GM21360 (cell line): ENCODE results near the gene PRPF39.
A peak's percentile ranks its signal among the peaks of the same experiment; 100 is the strongest.
"Not testable (repeated sequence)": the region's sequence is repeated elsewhere in the genome, so short reads cannot be mapped to it uniquely, and the experiment has no call there.

Experiments used
- ATAC-seq: cut with Tn5 transposase; IDR thresholded peaks from one replicate; pipeline ENCODE4 v1.9.1; 2021; ENCODE audit warnings: mild to moderate bottlenecking, moderate library complexity; ENCODE audit not compliant: unreplicated experiment

PRPF39 gene

GRCh38 chr14:45080416-45080968 is 3.4 kb upstream of the PRPF39 start:
- not testable (repeated sequence) for ATAC-seq

GRCh38 chr14:45081096-45081495 is 2.8 kb upstream of the PRPF39 start:
- ATAC-seq: not testable (repeated sequence)

GRCh38 chr14:45082420-45082819 is 1.5 kb upstream of the PRPF39 start:
- ATAC-seq: no peak

- ATAC-seq: no peak
Measured at GRCh38 chr14:45083617-45083975, 320 bp upstream of the PRPF39 start.

GRCh38 chr14:45084946-45085346 is 1.0 kb downstream of the PRPF39 start:
- ATAC-seq: no peak

GRCh38 chr14:45089813-45090212 is 5.9 kb downstream of the PRPF39 start:
- ATAC-seq: peak; percentile 68

- ATAC-seq: no peak
Measured at GRCh38 chr14:45091710-45092109, 7.8 kb downstream of the PRPF39 start.

- no peak for ATAC-seq
Measured at GRCh38 chr14:45094275-45094674, 10.4 kb downstream of the PRPF39 start.

- ATAC-seq: peak; percentile 48
Measured at GRCh38 chr14:45095143-45095542, 11.2 kb downstream of the PRPF39 start.

GRCh38 chr14:45096218-45096617 is 12.3 kb downstream of the PRPF39 start:
- ATAC-seq: no peak

GRCh38 chr14:45103806-45104205 is 19.9 kb downstream of the PRPF39 start:
- no peak for ATAC-seq

- no peak for ATAC-seq
Measured at GRCh38 chr14:45104561-45104960, 20.6 kb downstream of the PRPF39 start.

GRCh38 chr14:45112896-45113781 is 29.2 kb downstream of the PRPF39 start:
- ATAC-seq: no peak

- no peak for ATAC-seq
Measured at GRCh38 chr14:45114327-45114726, 30.4 kb downstream of the PRPF39 start.

GRCh38 chr14:45118594-45118993 is 34.7 kb downstream of the PRPF39 start:
- no peak for ATAC-seq

GRCh38 chr14:45120096-45120495 is 36.2 kb downstream of the PRPF39 start:
- ATAC-seq: no peak

- no peak for ATAC-seq
Measured at GRCh38 chr14:45123271-45123670, 39.4 kb downstream of the PRPF39 start.

- no peak for ATAC-seq
Measured at GRCh38 chr14:45125754-45126153, 41.8 kb downstream of the PRPF39 start.

GRCh38 chr14:45128963-45129629 is 45.2 kb downstream of the PRPF39 start:
- no peak for ATAC-seq

GRCh38 chr14:45133683-45134050 is 49.8 kb downstream of the PRPF39 start:
- no peak for ATAC-seq

- ATAC-seq: peak; percentile 91
Measured at GRCh38 chr14:45134051-45134958, 50.4 kb downstream of the PRPF39 start, which contains the start of gene FKBP3. TSS of gene FKBP3 (minus strand) at chr14:45134481. CDS start at chr14:45134456, 25 bp downstream.
